ENCODE measurements around the gene BEAN1.

DNA sequence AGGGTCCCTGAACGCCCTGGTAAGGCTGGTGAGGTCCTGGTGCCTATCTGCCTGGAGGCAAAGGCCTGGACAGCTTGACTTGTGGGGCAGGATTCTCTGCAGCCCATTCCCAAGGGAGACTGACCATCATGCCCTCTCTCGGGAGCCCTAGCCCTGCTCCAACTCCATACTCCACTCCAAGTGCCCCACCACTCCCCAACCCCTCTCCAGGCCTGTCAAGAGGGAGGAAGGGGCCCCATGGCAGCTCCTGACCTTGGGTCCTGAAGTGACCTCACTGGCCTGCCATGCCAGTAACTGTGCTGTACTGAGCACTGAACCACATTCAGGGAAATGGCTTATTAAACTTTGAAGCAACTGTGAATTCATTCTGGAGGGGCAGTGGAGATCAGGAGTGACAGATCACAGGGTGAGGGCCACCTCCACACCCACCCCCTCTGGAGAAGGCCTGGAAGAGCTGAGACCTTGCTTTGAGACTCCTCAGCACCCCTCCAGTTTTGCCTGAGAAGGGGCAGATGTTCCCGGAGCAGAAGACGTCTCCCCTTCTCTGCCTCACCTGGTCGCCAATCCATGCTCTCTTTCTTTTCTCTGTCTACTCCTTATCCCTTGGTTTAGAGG lies 23.5 kb upstream of the BEAN1 start:
- TF ChIP-seq, protein P1, sequence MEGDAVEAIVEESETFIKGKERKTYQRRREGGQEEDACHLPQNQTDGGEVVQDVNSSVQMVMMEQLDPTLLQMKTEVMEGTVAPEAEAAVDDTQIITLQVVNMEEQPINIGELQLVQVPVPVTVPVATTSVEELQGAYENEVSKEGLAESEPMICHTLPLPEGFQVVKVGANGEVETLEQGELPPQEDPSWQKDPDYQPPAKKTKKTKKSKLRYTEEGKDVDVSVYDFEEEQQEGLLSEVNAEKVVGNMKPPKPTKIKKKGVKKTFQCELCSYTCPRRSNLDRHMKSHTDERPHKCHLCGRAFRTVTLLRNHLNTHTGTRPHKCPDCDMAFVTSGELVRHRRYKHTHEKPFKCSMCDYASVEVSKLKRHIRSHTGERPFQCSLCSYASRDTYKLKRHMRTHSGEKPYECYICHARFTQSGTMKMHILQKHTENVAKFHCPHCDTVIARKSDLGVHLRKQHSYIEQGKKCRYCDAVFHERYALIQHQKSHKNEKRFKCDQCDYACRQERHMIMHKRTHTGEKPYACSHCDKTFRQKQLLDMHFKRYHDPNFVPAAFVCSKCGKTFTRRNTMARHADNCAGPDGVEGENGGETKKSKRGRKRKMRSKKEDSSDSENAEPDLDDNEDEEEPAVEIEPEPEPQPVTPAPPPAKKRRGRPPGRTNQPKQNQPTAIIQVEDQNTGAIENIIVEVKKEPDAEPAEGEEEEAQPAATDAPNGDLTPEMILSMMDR (IDR thresholded peaks at IDR 0.05) = no peak
- no peak for TF ChIP-seq POLR2A (IDR thresholded peaks at IDR 0.05)

Measured in esophagus squamous epithelium (tissue), 4 donors.